GM23338 (cell line): ENCODE results near the gene UBE3B. TPM values are rescaled to one million over a fixed set of nuclear protein-coding genes. Genes with fewer than 3 reads are reported as not detected.

ENCODE experiments used
- ATAC-seq: fragments of 200-7000 bp; cut with Tn5 transposase; 3 replicates; pipeline ENCODE4 v1.9.1; 2020
- DNase-seq: peaks from one replicate; pipeline ENCODE4 v3.0.0-alpha.2; 2015; ENCODE audit warnings: low spot score
- H2AFZ ChIP-seq: fragments of 200-600 bp; sonication (generic); 2 replicates; pipeline ENCODE4 v1.8.0; 2016; ENCODE audit warnings: antibody characterized with exemption, mild to moderate bottlenecking, moderate library complexity
- H3F3A ChIP-seq: fragments of 200-600 bp; sonication (generic); replicated peaks from 2 replicates; pipeline ENCODE4 v1.8.0; 2017; ENCODE audit warnings: antibody characterized with exemption, mixed run types, low read depth
- H3K27ac ChIP-seq: fragments of 200-600 bp; sonication (generic); 2 replicates; pipeline ENCODE4 v1.6.1; 2016; ENCODE audit warnings: low read depth
- H3K27me3 ChIP-seq: fragments of 200-600 bp; sonication (generic); 2 replicates; pipeline ENCODE4 v1.8.0; 2016; ENCODE audit warnings: mild to moderate bottlenecking, mixed run types, moderate library complexity; ENCODE audit not compliant: insufficient read depth
- H3K36me3 ChIP-seq: fragments of 200-600 bp; sonication (generic); 2 replicates; pipeline ENCODE4 v1.8.0; 2016; ENCODE audit warnings: mild to moderate bottlenecking; ENCODE audit not compliant: insufficient read depth
- H3K4me1 ChIP-seq: fragments of 200-600 bp; sonication (generic); 2 replicates; pipeline ENCODE4 v1.8.0; 2016; ENCODE audit warnings: mild to moderate bottlenecking, moderate library complexity; ENCODE audit not compliant: insufficient read depth
- H3K4me2 ChIP-seq: fragments of 200-600 bp; sonication (generic); 2 replicates; pipeline ENCODE4 v1.7.1; 2017; ENCODE audit warnings: mixed run types
- H3K4me3 ChIP-seq: fragments of 200-600 bp; sonication (generic); 2 replicates; pipeline ENCODE4 v1.6.1; 2016; ENCODE audit warnings: mixed run types
- H3K79me2 ChIP-seq: fragments of 200-600 bp; sonication (generic); replicated peaks from 2 replicates; pipeline ENCODE4 v1.8.0; 2017; ENCODE audit warnings: mild to moderate bottlenecking; ENCODE audit not compliant: insufficient read depth
- H3K9me2 ChIP-seq: fragments of 200-600 bp; sonication (generic); 2 replicates; pipeline ENCODE4 v1.8.0; 2017; ENCODE audit not compliant: insufficient read depth
- H4K20me1 ChIP-seq: fragments of 200-600 bp; sonication (generic); replicated peaks from 2 replicates; pipeline ENCODE4 v1.8.0; 2017; ENCODE audit warnings: mild to moderate bottlenecking; ENCODE audit not compliant: insufficient read depth
- H3K27ac Mint-ChIP-seq: 2 replicates; pipeline ENCODE4 v1.8.0; 2020; ENCODE audit warnings: inconsistent platforms, mild to moderate bottlenecking, moderate library complexity, mixed read lengths
- H3K27me3 Mint-ChIP-seq: 3 replicates; pipeline ENCODE4 v1.8.0; 2022; ENCODE audit warnings: low read depth, mild to moderate bottlenecking, moderate library complexity, mixed read lengths, inconsistent platforms; ENCODE audit not compliant: insufficient read depth, poor library complexity
- H3K36me3 Mint-ChIP-seq: 3 replicates; pipeline ENCODE4 v1.8.0; 2021; ENCODE audit warnings: low read depth, mild to moderate bottlenecking, inconsistent platforms, moderate library complexity, mixed read lengths
- H3K4me1 Mint-ChIP-seq: 3 replicates; pipeline ENCODE4 v1.8.0; 2020; ENCODE audit warnings: mild to moderate bottlenecking, inconsistent platforms, mixed read lengths
- H3K4me3 Mint-ChIP-seq: 3 replicates; pipeline ENCODE4 v1.8.0; 2021; ENCODE audit warnings: moderate library complexity, mild to moderate bottlenecking, inconsistent platforms, mixed read lengths
- H3K9me3 Mint-ChIP-seq: 3 replicates; pipeline ENCODE4 v1.8.0; 2020; ENCODE audit warnings: moderate library complexity, mild to moderate bottlenecking, inconsistent platforms, mixed read lengths
- CREB1 ChIP-seq: fragments of 250-450 bp; sonication (Bioruptor Pico); IDR thresholded peaks from 2 replicates; pipeline ENCODE4 v1.5.0; 2020; ENCODE audit warnings: low read depth, mild to moderate bottlenecking, moderate library complexity
- EZH2phosphoT487 ChIP-seq: fragments of 200-600 bp; sonication (generic); IDR thresholded peaks from one replicate; pipeline ENCODE4 v1.8.1; 2018; ENCODE audit warnings: antibody characterized with exemption; ENCODE audit not compliant: unreplicated experiment
- REST ChIP-seq: IDR thresholded peaks from one replicate; pipeline ENCODE4 v1.6.1; 2018; ENCODE audit warnings: antibody characterized with exemption; ENCODE audit not compliant: unreplicated experiment
- STAT1 ChIP-seq: IDR thresholded peaks from one replicate; pipeline ENCODE4 v1.6.1; 2016; ENCODE audit warnings: antibody characterized with exemption; ENCODE audit not compliant: unreplicated experiment
- ZNF114 ChIP-seq: fragments of 250-450 bp; sonication (Bioruptor Pico); IDR thresholded peaks from 2 replicates; pipeline ENCODE4 v1.5.0; 2020; ENCODE audit warnings: mild to moderate bottlenecking, moderate library complexity
- polyA plus RNA-seq: library from polyadenylated mRNA; unstranded; fragments of >200 nt; fragmentation: Nextera tagmentation; extraction: Ambion mirVana; gene quantifications from 2 replicates; pipeline ENCODE4 v1.2.1, GENCODE V29; 2016
- total RNA-seq: library from RNA; depleted of rRNA; stranded (reverse); fragments of >200 nt; shearing (Covaris generic); gene quantifications from 2 replicates; pipeline ENCODE4 v1.2.3, GENCODE V29; 2014
- TF ChIP-seq, protein P1 (sequence below): fragments of 250-450 bp; sonication (Bioruptor Pico); IDR thresholded peaks from 2 replicates; pipeline ENCODE4 v1.5.0; 2020; ENCODE audit warnings: mild to moderate bottlenecking, moderate library complexity

Gene UBE3B
- total and polyA plus RNA-seq, 2 experiments from 2014 or later = 20.8 TPM

DNA sequence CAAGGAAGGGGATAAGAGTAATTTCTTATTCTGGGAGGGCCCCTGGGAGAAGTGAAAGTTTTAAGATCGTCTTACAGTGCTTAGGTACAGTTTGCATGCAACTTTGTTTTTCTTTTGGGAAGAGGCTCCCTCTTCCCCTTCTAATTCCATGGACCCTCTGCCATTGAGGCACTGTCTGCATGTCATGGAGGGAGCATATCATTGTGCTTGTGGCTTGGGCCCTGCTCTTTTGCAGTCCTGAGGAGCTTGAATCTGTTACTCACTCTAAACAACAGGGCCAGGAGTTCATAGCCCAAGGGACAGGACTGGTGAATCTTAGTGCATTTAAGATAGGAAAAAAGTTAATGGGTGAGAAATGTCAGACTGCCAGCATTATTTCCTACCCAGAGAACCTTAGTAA lies 2.3 kb downstream of the UBE3B start (continued):
- TF ChIP-seq, protein P1, sequence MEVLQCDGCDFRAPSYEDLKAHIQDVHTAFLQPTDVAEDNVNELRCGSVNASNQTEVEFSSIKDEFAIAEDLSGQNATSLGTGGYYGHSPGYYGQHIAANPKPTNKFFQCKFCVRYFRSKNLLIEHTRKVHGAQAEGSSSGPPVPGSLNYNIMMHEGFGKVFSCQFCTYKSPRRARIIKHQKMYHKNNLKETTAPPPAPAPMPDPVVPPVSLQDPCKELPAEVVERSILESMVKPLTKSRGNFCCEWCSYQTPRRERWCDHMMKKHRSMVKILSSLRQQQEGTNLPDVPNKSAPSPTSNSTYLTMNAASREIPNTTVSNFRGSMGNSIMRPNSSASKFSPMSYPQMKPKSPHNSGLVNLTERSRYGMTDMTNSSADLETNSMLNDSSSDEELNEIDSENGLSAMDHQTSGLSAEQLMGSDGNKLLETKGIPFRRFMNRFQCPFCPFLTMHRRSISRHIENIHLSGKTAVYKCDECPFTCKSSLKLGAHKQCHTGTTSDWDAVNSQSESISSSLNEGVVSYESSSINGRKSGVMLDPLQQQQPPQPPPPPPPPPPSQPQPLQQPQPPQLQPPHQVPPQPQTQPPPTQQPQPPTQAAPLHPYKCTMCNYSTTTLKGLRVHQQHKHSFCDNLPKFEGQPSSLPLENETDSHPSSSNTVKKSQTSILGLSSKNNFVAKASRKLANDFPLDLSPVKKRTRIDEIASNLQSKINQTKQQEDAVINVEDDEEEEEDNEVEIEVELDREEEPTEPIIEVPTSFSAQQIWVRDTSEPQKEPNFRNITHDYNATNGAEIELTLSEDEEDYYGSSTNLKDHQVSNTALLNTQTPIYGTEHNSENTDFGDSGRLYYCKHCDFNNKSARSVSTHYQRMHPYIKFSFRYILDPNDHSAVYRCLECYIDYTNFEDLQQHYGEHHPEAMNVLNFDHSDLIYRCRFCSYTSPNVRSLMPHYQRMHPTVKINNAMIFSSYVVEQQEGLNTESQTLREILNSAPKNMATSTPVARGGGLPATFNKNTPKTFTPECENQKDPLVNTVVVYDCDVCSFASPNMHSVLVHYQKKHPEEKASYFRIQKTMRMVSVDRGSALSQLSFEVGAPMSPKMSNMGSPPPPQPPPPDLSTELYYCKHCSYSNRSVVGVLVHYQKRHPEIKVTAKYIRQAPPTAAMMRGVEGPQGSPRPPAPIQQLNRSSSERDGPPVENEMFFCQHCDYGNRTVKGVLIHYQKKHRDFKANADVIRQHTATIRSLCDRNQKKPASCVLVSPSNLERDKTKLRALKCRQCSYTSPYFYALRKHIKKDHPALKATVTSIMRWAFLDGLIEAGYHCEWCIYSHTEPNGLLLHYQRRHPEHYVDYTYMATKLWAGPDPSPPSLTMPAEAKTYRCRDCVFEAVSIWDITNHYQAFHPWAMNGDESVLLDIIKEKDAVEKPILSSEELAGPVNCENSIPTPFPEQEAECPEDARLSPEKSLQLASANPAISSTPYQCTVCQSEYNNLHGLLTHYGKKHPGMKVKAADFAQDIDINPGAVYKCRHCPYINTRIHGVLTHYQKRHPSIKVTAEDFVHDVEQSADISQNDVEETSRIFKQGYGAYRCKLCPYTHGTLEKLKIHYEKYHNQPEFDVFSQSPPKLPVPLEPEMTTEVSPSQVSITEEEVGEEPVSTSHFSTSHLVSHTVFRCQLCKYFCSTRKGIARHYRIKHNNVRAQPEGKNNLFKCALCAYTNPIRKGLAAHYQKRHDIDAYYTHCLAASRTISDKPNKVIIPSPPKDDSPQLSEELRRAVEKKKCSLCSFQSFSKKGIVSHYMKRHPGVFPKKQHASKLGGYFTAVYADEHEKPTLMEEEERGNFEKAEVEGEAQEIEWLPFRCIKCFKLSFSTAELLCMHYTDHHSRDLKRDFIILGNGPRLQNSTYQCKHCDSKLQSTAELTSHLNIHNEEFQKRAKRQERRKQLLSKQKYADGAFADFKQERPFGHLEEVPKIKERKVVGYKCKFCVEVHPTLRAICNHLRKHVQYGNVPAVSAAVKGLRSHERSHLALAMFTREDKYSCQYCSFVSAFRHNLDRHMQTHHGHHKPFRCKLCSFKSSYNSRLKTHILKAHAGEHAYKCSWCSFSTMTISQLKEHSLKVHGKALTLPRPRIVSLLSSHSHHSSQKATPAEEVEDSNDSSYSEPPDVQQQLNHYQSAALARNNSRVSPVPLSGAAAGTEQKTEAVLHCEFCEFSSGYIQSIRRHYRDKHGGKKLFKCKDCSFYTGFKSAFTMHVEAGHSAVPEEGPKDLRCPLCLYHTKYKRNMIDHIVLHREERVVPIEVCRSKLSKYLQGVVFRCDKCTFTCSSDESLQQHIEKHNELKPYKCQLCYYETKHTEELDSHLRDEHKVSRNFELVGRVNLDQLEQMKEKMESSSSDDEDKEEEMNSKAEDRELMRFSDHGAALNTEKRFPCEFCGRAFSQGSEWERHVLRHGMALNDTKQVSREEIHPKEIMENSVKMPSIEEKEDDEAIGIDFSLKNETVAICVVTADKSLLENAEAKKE (CRISPR knock-in tag) = no peak
- TF ChIP-seq STAT1 = no peak

- Histone ChIP-seq H3K4me1 (peaks cover 15% of the 10 kb centered on the region), H3K79me2 (peaks cover 43% of the 10 kb centered on the region), H3K27ac (no peak overlapping the region), H3K27me3 (no peaks in the 10 kb centered on the region), H3K4me2 (no peak overlapping the region), H2AFZ (no peak overlapping the region), H3F3A (no peaks in the 10 kb centered on the region), H3K36me3 (peaks cover 12% of the 10 kb centered on the region; the same call in 1 of the 2 replicates), H3K4me3 (no peak overlapping the region), H4K20me1 (peaks cover 9% of the 10 kb centered on the region), H3K9me2 (no peaks in the 10 kb centered on the region)
- Mint-ChIP-seq H3K4me3 (no peak overlapping the region), H3K36me3 (peaks cover 12% of the 10 kb centered on the region), H3K4me1 (peaks cover 10% of the 10 kb centered on the region), H3K9me3 (no peaks in the 10 kb centered on the region), H3K27me3 (peaks cover 3% of the 10 kb centered on the region), H3K27ac (no peak overlapping the region)
- no peak for ATAC-seq
- DNase-seq = no peak
- TF ChIP-seq ZNF114 (CRISPR knock-in tag) = no peak
- no peak for TF ChIP-seq CREB1
- TF ChIP-seq, protein P1 (CRISPR knock-in tag) = no peak
- TF ChIP-seq EZH2phosphoT487 = no peak
- TF ChIP-seq REST = no peak
- TF ChIP-seq STAT1 = no peak
Measured at GRCh38 chr12:109480356-109480755, 2.9 kb downstream of the UBE3B start.
